K562 (cell line): Measurements from ENCODE around the gene MICAL1. TPM values are rescaled to one million over a fixed set of nuclear protein-coding genes. Genes with fewer than 3 reads are reported as not detected.

Experiments used
- ATAC-seq: fragments of 200-7000 bp; cut with Tn5 transposase; 3 replicates; pipeline ENCODE4 v1.9.1; 2020; ENCODE audit warnings: moderate library complexity
- BruUV-seq: library from RNA; stranded (reverse); fragments of 400-500 nt; replicated peaks from 2 replicates; lab custom pipeline; 2021; lab: Mats Ljungman, UMichigan
- CTCF ChIA-PET: fragments of 300-600 bp; formaldehyde crosslinking; extraction: SDS; loops from one replicate; lab custom pipeline; 2021; ENCODE audit warnings: low intra/inter-chr PET ratio; lab: Yijun Ruan, JAX
- POLR2A ChIA-PET: fragments of 300-600, 350-650 bp; sonication (Branson Sonifier 250); formaldehyde crosslinking; extraction: SDS; loops from one replicate; lab custom pipeline; 2021; ENCODE audit warnings: antibody characterized with exemption, inconsistent platforms; lab: Yijun Ruan, JAX
- DNase-seq, 4 experiments: peaks; one replicate each; pipeline versions ENCODE4 v3.0.0 to v3.0.0-alpha.2; 2011 to 2018; ENCODE audit warnings: low spot score in 3 of 4, mixed read lengths in 3 of 4; ENCODE audit errors: extremely low read depth in 1 of 4
- FAIRE-seq: peaks from 2 replicates; lab custom pipeline; 2011; peaks lifted over from hg19 to GRCh38; lab: Jason Lieb, UNC
- H2AFZ ChIP-seq: 2 replicates; pipeline ENCODE4 v1.6.0; 2011; ENCODE audit warnings: low read depth, low read length, control low read depth, inconsistent platforms
- H3K27ac ChIP-seq: fragments of 200-600 bp; 3 replicates; pipeline ENCODE4 v1.8.0; 2011; ENCODE audit warnings: low read depth, mild to moderate bottlenecking, control low read depth, inconsistent platforms, low read length, moderate library complexity, mixed read lengths; ENCODE audit errors: extremely low read depth
- H3K27me3 ChIP-seq, 2 experiments: fragments of 300-600 bp in 1 of 2; 2 replicates in 1 of 2; 3 replicates in 1 of 2; pipeline versions ENCODE4 v1.6.0 to v1.8.0; 2011; ENCODE audit warnings: inconsistent platforms in 2 of 2, low read length in 2 of 2, mild to moderate bottlenecking in 1 of 2, mixed read lengths in 1 of 2, moderate library complexity in 1 of 2; ENCODE audit not compliant: control insufficient read depth in 2 of 2, insufficient read depth in 2 of 2
- H3K36me3 ChIP-seq: fragments of 300-600 bp; 3 replicates; pipeline ENCODE4 v1.8.0; 2011; ENCODE audit warnings: mild to moderate bottlenecking, low read length, inconsistent platforms; ENCODE audit not compliant: control insufficient read depth, insufficient read depth
- H3K4me1 ChIP-seq, 2 experiments: fragments of 200-600 bp in 1 of 2; replicated peaks in 1 of 2; 2 replicates in 1 of 2; 3 replicates in 1 of 2; pipeline versions ENCODE4 v1.5.1 to v1.8.0; 2011; ENCODE audit warnings: inconsistent platforms in 2 of 2, low read length in 2 of 2, mild to moderate bottlenecking in 1 of 2, mixed read lengths in 1 of 2, moderate library complexity in 1 of 2; ENCODE audit not compliant: control insufficient read depth in 2 of 2, insufficient read depth in 2 of 2
- H3K4me2 ChIP-seq: 2 replicates; pipeline ENCODE4 v1.6.1; 2011; ENCODE audit warnings: low read length, control low read depth, inconsistent platforms, mixed read lengths; ENCODE audit not compliant: insufficient read depth
- H3K4me3 ChIP-seq: fragments of 200-600 bp; sonication (generic), shearing (Covaris generic); 2 replicates; pipeline ENCODE4 v1.5.1; 2016; ENCODE audit warnings: control low read depth, inconsistent platforms
- H3K79me2 ChIP-seq: fragments of 200-600 bp; 3 replicates; pipeline ENCODE4 v1.8.0; 2011; ENCODE audit warnings: low read length, inconsistent platforms; ENCODE audit not compliant: control insufficient read depth, insufficient read depth
- H3K9ac ChIP-seq, 2 experiments: 2 replicates each; pipeline versions ENCODE4 v1.6.0 to v1.6.1; 2011; ENCODE audit warnings: low read depth in 2 of 2, low read length in 2 of 2, control low read depth in 1 of 2, inconsistent platforms in 1 of 2, mild to moderate bottlenecking in 1 of 2, mixed read lengths in 1 of 2; ENCODE audit not compliant: insufficient read depth in 1 of 2
- H3K9me1 ChIP-seq: one replicate; pipeline ENCODE4 v1.6.0; 2011; ENCODE audit warnings: inconsistent platforms, mild to moderate bottlenecking, low read length, moderate library complexity; ENCODE audit not compliant: control insufficient read depth, insufficient read depth
- H3K9me3 ChIP-seq: replicated peaks from 2 replicates; pipeline ENCODE4 v1.5.1; 2011; ENCODE audit warnings: low read depth, low read length, inconsistent platforms; ENCODE audit not compliant: control insufficient read depth, insufficient read depth
- H4K20me1 ChIP-seq: replicated peaks from 2 replicates; pipeline ENCODE4 v1.6.1; 2011; ENCODE audit warnings: low read length, inconsistent platforms, mixed read lengths; ENCODE audit not compliant: control insufficient read depth, insufficient read depth
- EGR1 ChIP-seq: fragments of 450-650 bp; conservative IDR thresholded peaks from 2 replicates; pipeline ENCODE4 v1.6.1; 2017; ENCODE audit warnings: mild to moderate bottlenecking
- EP400 ChIP-seq: fragments of 450-650 bp; IDR thresholded peaks from 2 replicates; pipeline ENCODE4 v1.6.1; 2017; ENCODE audit warnings: antibody characterized with exemption, mild to moderate bottlenecking, moderate library complexity
- FOSL1 ChIP-seq: fragments of 200-800 bp; sonication (Bioruptor generic); conservative IDR thresholded peaks from 2 replicates; pipeline ENCODE4 v1.6.1; 2016; ENCODE audit warnings: missing genetic modification characterization, missing compliant biosample characterization
- MEIS2 ChIP-seq: fragments of 450-650 bp; IDR thresholded peaks from 2 replicates; pipeline ENCODE4 v1.6.1; 2014; ENCODE audit warnings: mild to moderate bottlenecking; ENCODE audit not compliant: partially characterized antibody
- MIER1 ChIP-seq: fragments of 450-650 bp; IDR thresholded peaks from 2 replicates; pipeline ENCODE4 v1.6.1; 2016; ENCODE audit warnings: antibody characterized with exemption, mild to moderate bottlenecking, low read depth
- NCOA6 ChIP-seq: fragments of 450-650 bp; IDR thresholded peaks from 2 replicates; pipeline ENCODE4 v1.6.1; 2017; ENCODE audit warnings: mild to moderate bottlenecking
- PHF20 ChIP-seq: fragments of 450-650 bp; IDR thresholded peaks from 2 replicates; pipeline ENCODE4 v1.6.1; 2018; ENCODE audit not compliant: partially characterized antibody
- RBM15 ChIP-seq: fragments of 200-400 bp; formaldehyde crosslinking; IDR thresholded peaks from 2 replicates; pipeline ENCODE4 v1.6.1; 2018; ENCODE audit warnings: mild to moderate bottlenecking, low read length, moderate library complexity; ENCODE audit not compliant: insufficient read depth
- RFX5 ChIP-seq: IDR thresholded peaks from 2 replicates; pipeline ENCODE4 v1.6.1; 2011; ENCODE audit warnings: low read depth, mild to moderate bottlenecking, improper control_type of control experiment, low read length
- SAFB2 ChIP-seq: fragments of 200-400 bp; formaldehyde crosslinking; IDR thresholded peaks from 2 replicates; pipeline ENCODE4 v1.6.1; 2018; ENCODE audit warnings: borderline replicate concordance, low read length, low read depth, moderate library complexity; ENCODE audit not compliant: severe bottlenecking
- SETDB1 ChIP-seq: IDR thresholded peaks from one replicate; pipeline ENCODE4 v1.6.1; 2012; ENCODE audit warnings: low read length, control low read depth, inconsistent platforms
- SIN3A ChIP-seq, 2 experiments: fragments of 150-350 bp in 1 of 2; IDR thresholded peaks; 2 replicates each; pipeline ENCODE4 v1.6.1; 2011 to 2016; ENCODE audit warnings: borderline replicate concordance in 2 of 2, low read depth in 2 of 2, low read length in 2 of 2, mild to moderate bottlenecking in 2 of 2, moderate library complexity in 2 of 2; ENCODE audit not compliant: control insufficient read depth in 1 of 2
- SIX5 ChIP-seq, 2 experiments: IDR thresholded peaks; 2 replicates each; pipeline ENCODE4 v1.6.1; 2011; ENCODE audit warnings: low read length in 2 of 2, borderline replicate concordance in 1 of 2, low read depth in 1 of 2, mild to moderate bottlenecking in 1 of 2, moderate library complexity in 1 of 2; ENCODE audit not compliant: insufficient read depth in 1 of 2
- SMARCB1 ChIP-seq: IDR thresholded peaks from 2 replicates; pipeline ENCODE4 v1.6.1; 2011; ENCODE audit warnings: improper control_type of control experiment, low read depth; ENCODE audit not compliant: insufficient read length
- ZNF586 ChIP-seq: fragments of 450-650 bp; formaldehyde crosslinking; conservative IDR thresholded peaks from 2 replicates; pipeline ENCODE4 v1.4.0; 2020; ENCODE audit warnings: mild to moderate bottlenecking, moderate library complexity
- ZNF764 ChIP-seq: fragments of 250-450 bp; sonication (Bioruptor Pico); IDR thresholded peaks from 2 replicates; pipeline ENCODE4 v1.4.0; 2020; ENCODE audit warnings: low read depth, mild to moderate bottlenecking, moderate library complexity
- WGBS: fragments of 100-300 bp; shearing (Covaris generic); methylation state at CpG from one replicate; pipeline ENCODE4 v1.1.6; 2016; ENCODE audit warnings: low coverage, mixed read lengths; ENCODE audit not compliant: insufficient coverage; ENCODE audit errors: missing lambda C conversion rate; 5-methylcytosine and 5-hydroxymethylcytosine counted together
- in situ Hi-C: fragments of 300-500 bp; cut with MboI; formaldehyde crosslinking; loops from 4 replicates; pipeline ENCODE4 v1.15.0; 2018; ENCODE audit warnings: inconsistent platforms, mixed read lengths
- intact Hi-C: fragments of 100-400 bp; cut with micrococcal nuclease; formaldehyde crosslinking; loops from 2 replicates; pipeline ENCODE4 v1.14.2; 2022
- polyA plus RNA-seq, 8 experiments: library from polyadenylated mRNA; depleted of rRNA in 4 of 8; stranded (reverse) in 5 of 8; unstranded in 3 of 8; fragments of >200 nt; fragmentation: Nextera tagmentation in 2 of 8; fragmentation: Illumina TruSeq in 1 of 8; extraction: Ambion mirVana in 2 of 8; extraction: Trizol in 1 of 8; gene quantifications; 2 replicates each; pipeline versions ENCODE4 v1.2.1 to v1.2.3, GENCODE V29; 2011 to 2014; ENCODE audit warnings: inconsistent platforms in 1 of 8, missing spikeins in 1 of 8
- total RNA-seq, 7 experiments: library from RNA; depleted of rRNA in 6 of 7; stranded (reverse); fragments of >200 nt in 6 of 7; fragmentation: Illumina TruSeq in 2 of 7; extraction: Trizol in 2 of 7; gene quantifications; 2 replicates each; pipeline versions ENCODE4 v1.2.1 to v1.2.3, GENCODE V29; 2011 to 2021; ENCODE audit warnings: low replicate concordance in 1 of 7
- TF ChIP-seq, protein P1 (sequence below): fragments of 450-650 bp; conservative IDR thresholded peaks from 2 replicates; pipeline ENCODE4 v1.6.1; 2016; ENCODE audit warnings: missing genetic modification characterization, low read depth, mild to moderate bottlenecking, control low read depth, missing compliant biosample characterization
- TF ChIP-seq, protein P2 (sequence below): fragments of 450-650 bp; formaldehyde crosslinking; IDR thresholded peaks from 2 replicates; pipeline ENCODE4 v1.4.0; 2020; ENCODE audit warnings: mild to moderate bottlenecking, moderate library complexity
- TF ChIP-seq, protein P3 (sequence below): fragments of 450-650 bp; formaldehyde crosslinking; IDR thresholded peaks from 2 replicates; pipeline ENCODE4 v1.4.0; 2022; ENCODE audit warnings: mild to moderate bottlenecking, moderate library complexity

MICAL1 gene
- total and polyA plus RNA-seq, 9 of the 15 experiments (the other 6 are each of a cell fraction or from before 2014, with no cell fraction given), result 0.07 to 15.2 (median 7.0) TPM

- intact Hi-C loops (no loop called here), in situ Hi-C loops (no loop called here)
- Histone ChIP-seq H3K79me2 (peaks cover 3% of the 10 kb centered on the region; the same call in 2 of the 3 replicates), H3K4me3 (no peak overlapping the region), H4K20me1 (no peaks in the 10 kb centered on the region), H3K36me3 (no peaks in the 10 kb centered on the region), H2AFZ (no peak overlapping the region), H3K27me3 (no peaks in the 10 kb centered on the region), H3K4me2 (no peak overlapping the region), H3K9me3 (no peaks in the 10 kb centered on the region), H3K4me1 (peaks cover 5 to 11% of the 10 kb centered on the region in 2 experiments; a peak in 4 of 5 replicates), H3K9me1 (no peaks in the 10 kb centered on the region), H3K27ac (no peak overlapping the region), H3K9ac (no peak overlapping the region)
- FAIRE-seq (no peak), DNase-seq (no peak), ATAC-seq (no peak)
- 51% methylated on average over 5 of the region's 5 CpGs for WGBS
- TF ChIP-seq ZNF764 (CRISPR knock-in tag) (no peak), SETDB1 (no peak), SAFB2 (no peak), MIER1 (no peak), SMARCB1 (no peak), EGR1 (no peak), MEIS2 (no peak), SIN3A (IDR thresholded peaks at IDR 0.05; ENCODE audit: borderline replicate concordance in 2 of 2, control insufficient read depth in 1 of 2, low read depth in 2 of 2, low read length in 2 of 2) (no peak), ZNF586 (CRISPR knock-in tag) (no peak), SIX5 (IDR thresholded peaks at IDR 0.05; ENCODE audit: borderline replicate concordance in 1 of 2, insufficient read depth in 1 of 2, low read depth in 1 of 2, low read length in 2 of 2) (no peak), NCOA6 (no peak), FOSL1 (tag) (no peak), PHF20 (no peak), EP400 (no peak), RFX5 (no peak), RBM15 (no peak)
- TF ChIP-seq, protein P1, sequence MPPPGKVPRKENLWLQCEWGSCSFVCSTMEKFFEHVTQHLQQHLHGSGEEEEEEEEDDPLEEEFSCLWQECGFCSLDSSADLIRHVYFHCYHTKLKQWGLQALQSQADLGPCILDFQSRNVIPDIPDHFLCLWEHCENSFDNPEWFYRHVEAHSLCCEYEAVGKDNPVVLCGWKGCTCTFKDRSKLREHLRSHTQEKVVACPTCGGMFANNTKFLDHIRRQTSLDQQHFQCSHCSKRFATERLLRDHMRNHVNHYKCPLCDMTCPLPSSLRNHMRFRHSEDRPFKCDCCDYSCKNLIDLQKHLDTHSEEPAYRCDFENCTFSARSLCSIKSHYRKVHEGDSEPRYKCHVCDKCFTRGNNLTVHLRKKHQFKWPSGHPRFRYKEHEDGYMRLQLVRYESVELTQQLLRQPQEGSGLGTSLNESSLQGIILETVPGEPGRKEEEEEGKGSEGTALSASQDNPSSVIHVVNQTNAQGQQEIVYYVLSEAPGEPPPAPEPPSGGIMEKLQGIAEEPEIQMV, result no peak
- TF ChIP-seq, protein P2, sequence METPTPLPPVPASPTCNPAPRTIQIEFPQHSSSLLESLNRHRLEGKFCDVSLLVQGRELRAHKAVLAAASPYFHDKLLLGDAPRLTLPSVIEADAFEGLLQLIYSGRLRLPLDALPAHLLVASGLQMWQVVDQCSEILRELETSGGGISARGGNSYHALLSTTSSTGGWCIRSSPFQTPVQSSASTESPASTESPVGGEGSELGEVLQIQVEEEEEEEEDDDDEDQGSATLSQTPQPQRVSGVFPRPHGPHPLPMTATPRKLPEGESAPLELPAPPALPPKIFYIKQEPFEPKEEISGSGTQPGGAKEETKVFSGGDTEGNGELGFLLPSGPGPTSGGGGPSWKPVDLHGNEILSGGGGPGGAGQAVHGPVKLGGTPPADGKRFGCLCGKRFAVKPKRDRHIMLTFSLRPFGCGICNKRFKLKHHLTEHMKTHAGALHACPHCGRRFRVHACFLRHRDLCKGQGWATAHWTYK (CRISPR knock-in tag), result no peak
- TF ChIP-seq, protein P3, sequence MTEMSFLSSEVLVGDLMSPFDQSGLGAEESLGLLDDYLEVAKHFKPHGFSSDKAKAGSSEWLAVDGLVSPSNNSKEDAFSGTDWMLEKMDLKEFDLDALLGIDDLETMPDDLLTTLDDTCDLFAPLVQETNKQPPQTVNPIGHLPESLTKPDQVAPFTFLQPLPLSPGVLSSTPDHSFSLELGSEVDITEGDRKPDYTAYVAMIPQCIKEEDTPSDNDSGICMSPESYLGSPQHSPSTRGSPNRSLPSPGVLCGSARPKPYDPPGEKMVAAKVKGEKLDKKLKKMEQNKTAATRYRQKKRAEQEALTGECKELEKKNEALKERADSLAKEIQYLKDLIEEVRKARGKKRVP, result no peak
- POLR2A ChIA-PET, result interaction anchor here (0.8 to 1.5 kb wide), 3 partner anchors 9 to 14 kb away, joined by 3 to 4 read pairs (median 3); no protein-coding TSS in a partner anchor
- CTCF ChIA-PET, result no interaction called here
- BruUV-seq, result no TSS peak
These were observed 19.5 kb downstream of the MICAL1 start for GRCh38 chr6:109436041-109436440.
